ENCODE measurements around the gene NADK2. TPM values are rescaled to one million over a fixed set of nuclear protein-coding genes. Genes with fewer than 3 reads are reported as not detected.

The NADK2 gene
- total RNA-seq, 2 experiments from 2014 or later = 10.3 to 12.4 TPM

DNA sequence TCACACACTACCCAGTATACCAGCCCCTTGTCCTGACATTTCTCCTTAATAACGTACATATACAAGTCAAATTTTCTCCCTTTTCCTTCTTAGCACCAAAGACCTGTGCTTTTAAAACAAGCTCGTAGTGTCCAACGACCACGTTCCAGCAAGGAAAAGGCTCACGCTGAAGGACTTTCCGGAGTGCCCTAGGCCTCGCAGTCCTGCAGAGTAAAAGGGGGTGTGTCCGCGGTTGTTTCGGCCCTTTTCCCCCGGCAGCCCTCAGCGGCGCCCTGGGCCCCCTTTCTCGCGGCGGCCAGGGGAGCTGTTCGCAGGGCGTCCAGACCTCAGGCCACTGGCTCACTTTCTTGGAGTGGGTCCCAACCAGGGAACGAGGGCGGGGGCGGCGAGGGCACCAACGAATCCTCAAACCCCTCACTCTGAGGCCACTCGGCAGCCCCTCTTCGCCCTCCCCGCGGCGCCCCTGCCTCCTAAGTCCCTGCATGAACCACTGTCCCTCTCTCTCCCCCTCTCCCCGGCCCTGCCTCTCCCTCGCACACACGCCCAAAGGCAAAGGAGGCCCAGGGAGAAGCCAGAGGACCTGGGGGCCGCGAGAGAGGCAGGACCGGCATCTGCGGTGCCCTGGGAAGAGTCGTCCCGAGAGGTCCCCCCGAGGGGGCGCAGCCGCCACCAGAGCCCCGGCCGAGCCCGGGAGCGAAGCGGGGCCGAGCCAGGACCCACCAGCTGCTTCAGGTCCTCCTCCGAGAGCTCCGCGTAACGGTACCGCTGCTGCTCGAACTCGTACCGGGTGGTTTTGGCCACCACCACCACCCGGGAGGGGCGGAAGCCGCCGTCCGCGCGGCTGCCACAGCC lies 720 bp downstream of the NADK2 start:
- Mint-ChIP-seq H3K27me3 (peaks cover 2% of the 10 kb centered on the region), H3K4me1 (peaks cover 39% of the 10 kb centered on the region), H3K27ac (peak overlapping the region; percentile 84), H3K9me3 (no peaks in the 10 kb centered on the region), H3K4me3 (peak overlapping the region; percentile 77), H3K36me3 (ENCODE audit: low read depth) (peaks cover 1% of the 10 kb centered on the region)
- POLR2A ChIA-PET = interaction anchor here (0.8 to 1.2 kb wide), 2 partner anchors 89 to 90 kb away, joined by 3 read pairs; partner anchors contain the start of genes LMBRD2 and SKP2
- CTCF ChIA-PET = interaction anchor here (0.7 to 2.8 kb wide), 15 partner anchors 10 to 177 kb away, joined by 3 to 14 read pairs (median 5); no protein-coding TSS in a partner anchor
- peak; percentile 27 for DNase-seq

DNA sequence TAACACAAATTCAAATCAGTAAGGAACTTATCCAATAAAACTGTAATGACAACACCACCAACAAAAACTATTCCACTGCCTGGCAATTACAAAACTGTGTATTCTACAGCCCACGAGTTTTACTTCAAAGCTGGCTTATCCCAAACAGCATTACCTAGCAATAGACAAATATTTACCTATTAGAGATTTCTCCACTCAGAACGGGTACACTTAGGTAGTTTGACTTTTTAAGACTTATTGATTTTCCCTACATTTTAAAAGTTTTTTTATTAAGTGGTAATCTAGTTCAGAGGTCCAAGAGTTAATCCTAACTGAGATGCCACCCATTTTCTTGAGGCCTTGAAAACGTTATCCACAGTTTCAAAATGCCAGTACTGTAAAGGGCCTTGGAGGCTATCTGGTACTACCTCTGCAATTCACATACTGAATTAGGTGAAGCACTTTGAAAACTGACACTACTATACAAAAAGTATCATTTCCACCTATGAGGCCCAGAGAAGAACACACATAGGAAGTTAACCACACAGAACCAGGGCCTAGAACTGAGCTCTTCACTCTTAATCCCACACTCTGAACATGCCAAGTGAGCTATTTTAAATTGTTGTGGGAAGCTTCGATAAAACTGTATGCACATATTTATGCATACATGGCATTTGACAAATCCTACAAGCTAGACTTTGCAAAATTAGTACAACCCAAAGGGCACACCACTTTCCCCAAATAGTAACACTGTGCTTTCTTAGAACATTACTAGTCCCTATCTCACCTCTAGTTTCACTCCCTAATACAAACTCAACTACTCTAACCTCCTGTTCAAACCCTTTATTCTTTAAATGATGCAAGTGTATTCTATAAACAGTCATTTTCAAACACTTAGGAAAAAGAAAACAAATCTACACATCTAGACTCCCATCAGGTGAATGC lies 2.1 kb downstream of the NADK2 start:
- Mint-ChIP-seq H3K4me3 (peak overlapping the region; percentile 77), H3K4me1 (peaks cover 39% of the 10 kb centered on the region), H3K27ac (peak overlapping the region; percentile 84)

DNA sequence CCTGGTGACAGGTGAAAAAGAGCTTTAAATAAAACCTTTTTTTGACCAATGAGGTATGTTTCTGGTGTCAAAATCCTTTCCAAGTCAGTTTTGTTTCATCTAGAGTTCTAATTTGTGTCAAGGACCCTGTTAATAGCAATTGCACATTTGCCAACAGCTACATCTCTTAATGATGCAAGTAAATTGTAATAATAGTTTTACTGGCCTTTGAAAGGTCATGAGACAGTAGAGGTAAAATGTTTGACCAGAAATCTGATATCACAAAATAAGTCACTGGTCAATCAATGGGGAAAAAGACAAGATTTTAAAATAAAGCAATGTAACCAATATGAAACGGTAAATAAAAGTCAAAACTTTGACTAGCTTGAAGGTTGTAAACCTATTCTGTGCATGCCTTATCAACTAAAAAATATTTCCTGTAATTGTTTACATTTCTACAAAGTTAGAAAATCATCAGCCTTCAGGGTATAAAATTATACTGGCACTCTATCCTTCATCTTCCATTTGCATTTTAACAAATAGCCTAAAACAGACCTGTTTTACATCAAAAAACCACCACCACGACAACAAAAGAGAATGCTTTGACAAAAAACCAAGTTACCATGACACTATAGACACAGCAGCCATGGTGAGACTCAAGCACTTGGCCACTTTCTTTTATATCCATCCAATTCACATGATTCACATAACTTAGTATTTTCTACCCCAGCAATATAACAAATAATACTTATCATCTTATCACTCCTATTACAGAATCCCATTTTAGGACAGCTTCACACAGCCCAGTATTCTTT lies 3.0 kb downstream of the NADK2 start:
- no peak overlapping the region for H3K27ac Mint-ChIP-seq
- ChIA-PET CTCF (interaction anchor here (1.1 kb wide), 1 partner anchor 80 kb away, joined by 3 read pairs; no protein-coding TSS in a partner anchor), POLR2A (no interaction called here)
- H3K36me3 Mint-ChIP-seq (ENCODE audit: low read depth) = peaks cover 1% of the 10 kb centered on the region
- no peak overlapping the region for H3K4me3 Mint-ChIP-seq
- H3K27me3 Mint-ChIP-seq = no peaks in the 10 kb centered on the region
- peaks cover 35% of the 10 kb centered on the region for H3K4me1 Mint-ChIP-seq
- DNase-seq = no peak
- H3K9me3 Mint-ChIP-seq = no peaks in the 10 kb centered on the region

More for the DNA sequence above, 2.1 kb downstream of the NADK2 start:
- no peak for DNase-seq
- ChIA-PET POLR2A (no interaction called here), CTCF (interaction anchor here (1.1 kb wide), 1 partner anchor 81 kb away, joined by 3 read pairs; no protein-coding TSS in a partner anchor)
- Mint-ChIP-seq H3K27me3 (peaks cover under 1% of the 10 kb centered on the region), H3K36me3 (ENCODE audit: low read depth) (peaks cover 1% of the 10 kb centered on the region), H3K9me3 (no peaks in the 10 kb centered on the region)

DNA sequence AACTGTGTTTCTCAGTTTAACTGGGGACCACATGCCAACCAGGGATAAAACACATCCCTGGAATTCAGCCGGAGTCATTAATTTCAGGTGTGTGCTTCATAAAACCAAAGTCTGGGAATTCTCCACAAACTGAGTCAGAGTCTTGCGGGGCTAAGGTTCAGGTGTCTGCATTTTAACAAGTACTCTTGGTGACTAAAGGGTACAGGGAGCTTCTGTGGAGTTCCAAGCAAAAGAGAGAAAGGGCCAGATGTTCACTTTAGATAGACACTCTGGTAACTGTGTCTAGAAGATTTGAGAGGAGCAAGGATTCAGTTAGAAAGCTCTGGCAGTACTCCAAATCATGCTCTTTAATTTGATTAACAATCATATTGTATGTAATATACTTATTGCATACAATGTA lies 4.0 kb downstream of the NADK2 start:
- no peak overlapping the region for H3K4me3 Mint-ChIP-seq
- POLR2A ChIA-PET = no interaction called here
- no peak for DNase-seq
- H3K27ac Mint-ChIP-seq = no peak overlapping the region
- no peaks in the 10 kb centered on the region for H3K9me3 Mint-ChIP-seq
- CTCF ChIA-PET = no interaction called here
- H3K4me1 Mint-ChIP-seq = peaks cover 26% of the 10 kb centered on the region
- peaks cover 1% of the 10 kb centered on the region for H3K36me3 Mint-ChIP-seq (ENCODE audit: low read depth)
- no peaks in the 10 kb centered on the region for H3K27me3 Mint-ChIP-seq

DNA sequence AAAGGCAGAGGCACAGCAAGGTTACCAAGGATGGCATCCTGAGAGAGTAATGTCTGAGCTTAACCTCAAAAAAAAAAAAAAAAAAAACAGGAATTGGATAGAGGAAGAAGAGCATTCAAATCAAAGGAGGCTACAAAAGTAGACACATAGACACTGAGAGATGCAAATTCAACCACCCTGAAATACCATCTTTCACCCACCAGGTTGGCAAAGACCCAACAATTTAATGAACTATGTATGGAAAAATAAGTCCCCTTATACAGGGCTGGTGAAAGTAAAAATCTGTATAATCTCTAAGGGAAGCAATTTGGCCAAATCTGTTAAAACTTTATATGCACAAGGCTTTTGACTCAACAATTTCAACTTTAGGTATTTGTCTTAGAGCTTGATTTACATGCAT lies 4.9 kb downstream of the NADK2 start:
- no peak overlapping the region for H3K27ac Mint-ChIP-seq
- no peaks in the 10 kb centered on the region for H3K9me3 Mint-ChIP-seq
- no peak overlapping the region for H3K4me3 Mint-ChIP-seq
- DNase-seq = no peak
- H3K27me3 Mint-ChIP-seq = no peaks in the 10 kb centered on the region
- peaks cover 1% of the 10 kb centered on the region for H3K36me3 Mint-ChIP-seq (ENCODE audit: low read depth)
- ChIA-PET POLR2A (no interaction called here), CTCF (no interaction called here)
- H3K4me1 Mint-ChIP-seq = peaks cover 19% of the 10 kb centered on the region

DNA sequence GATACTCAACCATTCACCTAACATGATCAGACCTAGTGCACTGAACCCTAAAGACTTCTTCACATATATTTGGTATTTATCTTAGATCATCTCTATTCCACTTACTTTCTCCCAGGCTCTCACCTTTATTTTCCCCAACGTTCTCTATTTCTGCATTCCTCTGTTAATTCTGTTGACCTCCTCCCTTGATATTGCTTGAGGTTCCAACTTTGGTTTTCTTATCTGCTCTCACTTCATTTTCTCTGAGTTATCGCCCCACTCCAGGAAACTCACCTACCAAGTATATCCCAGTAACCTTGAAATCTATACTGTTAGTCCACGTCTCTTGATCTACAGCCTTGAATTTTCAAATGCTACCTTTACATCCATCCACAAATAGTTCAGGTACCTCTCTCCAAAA lies 9.2 kb downstream of the NADK2 start:
- ChIA-PET POLR2A (no interaction called here), CTCF (interaction anchor here (1.2 kb wide), 1 partner anchor 12 kb away, joined by 3 read pairs; no protein-coding TSS in a partner anchor)
- no peak for DNase-seq
- no peak overlapping the region for H3K4me3 Mint-ChIP-seq
- H3K9me3 Mint-ChIP-seq = no peaks in the 10 kb centered on the region
- H3K27ac Mint-ChIP-seq = no peak overlapping the region
- peaks cover 1% of the 10 kb centered on the region for H3K36me3 Mint-ChIP-seq (ENCODE audit: low read depth)
- H3K27me3 Mint-ChIP-seq = no peaks in the 10 kb centered on the region
- no peaks in the 10 kb centered on the region for H3K4me1 Mint-ChIP-seq

DNA sequence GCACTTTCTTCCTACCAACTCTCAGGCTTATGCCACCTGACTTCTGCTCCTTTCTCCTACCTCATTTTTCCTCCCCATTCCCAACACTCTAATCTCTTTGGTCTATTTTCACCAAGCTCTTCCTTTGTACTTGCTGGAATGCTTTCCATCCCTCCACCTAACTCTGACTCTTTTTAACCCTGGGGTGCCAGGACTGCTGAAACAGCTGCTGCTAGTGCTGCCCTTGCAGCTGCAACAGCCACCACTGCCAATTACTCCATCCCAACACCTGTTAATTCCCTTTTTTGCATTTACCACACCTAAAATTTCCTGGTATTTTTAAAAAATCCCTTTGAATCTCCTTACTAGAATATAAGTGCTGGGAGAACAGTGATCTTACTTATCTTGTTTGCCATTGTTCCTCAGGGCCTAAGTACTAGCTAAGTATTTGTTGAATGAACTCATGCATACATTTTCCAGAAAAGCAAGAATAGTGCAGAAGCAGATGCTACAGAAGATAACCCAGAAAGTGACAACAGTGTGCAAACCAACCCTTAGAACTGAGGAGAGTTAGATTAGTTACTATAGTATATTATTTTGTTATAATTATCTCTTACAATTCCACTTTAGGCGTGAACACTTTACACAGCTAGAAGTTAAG lies 11.5 kb downstream of the NADK2 start:
- CTCF ChIA-PET = interaction anchor here (0.8 to 1.8 kb wide), 4 partner anchors 9 to 151 kb away, joined by 3 to 6 read pairs (median 4); partner anchors contain the start of gene NADK2
- H3K27me3 Mint-ChIP-seq = no peaks in the 10 kb centered on the region
- no peaks in the 10 kb centered on the region for H3K4me1 Mint-ChIP-seq
- peaks cover 3% of the 10 kb centered on the region for H3K36me3 Mint-ChIP-seq (ENCODE audit: low read depth)
- H3K27ac Mint-ChIP-seq = no peak overlapping the region
- POLR2A ChIA-PET = no interaction called here
- no peaks in the 10 kb centered on the region for H3K9me3 Mint-ChIP-seq
- no peak overlapping the region for H3K4me3 Mint-ChIP-seq
- no peak for DNase-seq

DNA sequence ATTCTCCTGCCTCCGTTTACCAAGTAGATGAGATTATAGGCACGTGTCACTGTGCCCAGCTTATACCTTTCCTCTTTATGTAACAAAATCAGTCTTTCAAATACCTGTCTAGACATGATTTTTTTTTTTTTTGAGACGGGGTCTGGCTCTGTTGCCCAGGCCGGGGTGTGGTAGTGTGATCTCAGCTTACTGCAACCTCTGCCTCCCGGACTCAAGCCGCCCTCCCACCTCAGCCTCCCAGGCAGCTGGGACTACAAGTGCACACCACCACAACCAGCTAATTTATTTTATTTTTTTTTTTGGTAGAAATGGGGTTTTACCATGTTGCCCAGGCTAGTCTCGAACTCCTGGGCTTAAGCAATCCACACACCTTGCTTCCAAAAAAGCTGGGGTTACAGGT lies 13.2 kb downstream of the NADK2 start:
- H3K27me3 Mint-ChIP-seq = no peaks in the 10 kb centered on the region
- POLR2A ChIA-PET = no interaction called here
- no peak overlapping the region for H3K4me3 Mint-ChIP-seq
- peaks cover 7% of the 10 kb centered on the region for H3K36me3 Mint-ChIP-seq (ENCODE audit: low read depth)
- H3K9me3 Mint-ChIP-seq = no peaks in the 10 kb centered on the region
- CTCF ChIA-PET = interaction anchor here (0.6 kb wide), 1 partner anchor 164 kb away, joined by 3 read pairs; no protein-coding TSS in a partner anchor
- no peak for DNase-seq
- no peak overlapping the region for H3K27ac Mint-ChIP-seq
- H3K4me1 Mint-ChIP-seq = no peaks in the 10 kb centered on the region

DNA sequence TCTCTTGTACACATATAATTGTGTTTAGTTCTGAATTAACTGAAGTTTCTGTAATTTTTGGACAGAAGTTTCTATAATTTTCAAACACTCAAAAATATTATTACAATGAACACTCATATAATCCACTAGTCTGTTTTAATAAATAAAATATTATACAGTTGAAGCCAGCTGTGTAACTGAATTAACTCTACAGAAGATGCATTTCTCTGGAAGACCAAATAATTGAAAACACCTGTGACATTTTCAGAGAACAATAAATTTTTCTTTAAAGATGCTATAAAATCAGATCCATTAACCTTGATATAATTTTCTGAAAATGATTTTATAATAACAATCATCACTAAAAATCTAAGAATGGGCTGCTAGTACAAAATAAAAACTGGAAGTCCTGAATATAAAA lies 14.7 kb downstream of the NADK2 start:
- no peak overlapping the region for H3K4me3 Mint-ChIP-seq
- CTCF ChIA-PET = interaction anchor here (0.6 to 1.6 kb wide), 3 partner anchors 14 to 1887 kb away, joined by 3 to 5 read pairs (median 4); partner anchors contain the start of gene NADK2
- H3K36me3 Mint-ChIP-seq (ENCODE audit: low read depth) = peaks cover 7% of the 10 kb centered on the region
- no peaks in the 10 kb centered on the region for H3K4me1 Mint-ChIP-seq
- POLR2A ChIA-PET = no interaction called here
- no peaks in the 10 kb centered on the region for H3K9me3 Mint-ChIP-seq
- no peaks in the 10 kb centered on the region for H3K27me3 Mint-ChIP-seq
- no peak for DNase-seq
- no peak overlapping the region for H3K27ac Mint-ChIP-seq

DNA sequence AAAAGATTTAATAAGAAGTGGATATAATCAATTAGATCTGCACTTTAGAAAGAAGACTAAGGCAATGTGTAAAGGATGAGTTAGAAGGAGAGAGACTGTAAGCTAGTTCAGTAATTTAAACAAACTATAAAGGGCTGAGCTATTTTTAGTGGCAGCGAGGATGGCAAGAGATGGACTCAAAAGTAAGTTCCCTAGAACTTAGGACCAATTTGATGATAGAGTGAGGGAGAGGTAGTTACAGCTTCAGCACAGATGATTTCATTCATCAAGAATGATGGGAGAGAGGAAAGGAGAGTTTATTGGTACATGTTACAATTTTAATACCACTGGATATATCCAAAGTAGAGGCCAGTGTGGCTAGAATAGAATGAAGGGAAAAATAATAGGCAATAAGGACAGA lies 19.1 kb downstream of the NADK2 start:
- Mint-ChIP-seq H3K9me3 (no peaks in the 10 kb centered on the region), H3K4me3 (no peak overlapping the region), H3K36me3 (ENCODE audit: low read depth) (peaks cover 20% of the 10 kb centered on the region), H3K27me3 (no peaks in the 10 kb centered on the region), H3K4me1 (no peaks in the 10 kb centered on the region), H3K27ac (no peak overlapping the region)
- ChIA-PET POLR2A (no interaction called here), CTCF (no interaction called here)
- DNase-seq = no peak

DNA sequence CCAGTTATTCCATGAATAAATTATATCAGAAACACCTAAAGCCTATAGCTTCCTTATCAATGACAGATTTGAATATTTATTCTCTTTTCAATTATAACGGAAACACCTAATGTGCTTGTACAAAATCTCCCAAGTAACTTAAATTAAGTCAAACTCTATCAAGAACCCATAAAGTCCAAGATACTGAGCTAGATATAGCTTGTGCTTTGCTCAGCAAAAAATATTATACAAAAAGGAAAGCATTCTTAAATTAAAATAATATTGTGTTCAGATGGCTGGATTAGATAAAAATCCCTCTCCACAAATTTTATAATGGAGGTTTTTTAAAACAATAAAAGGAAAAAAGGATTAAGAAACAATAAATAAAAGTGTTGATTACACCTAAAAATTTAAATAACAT lies 23.7 kb downstream of the NADK2 start:
- DNase-seq = no peak
- Mint-ChIP-seq H3K36me3 (ENCODE audit: low read depth) (peaks cover 18% of the 10 kb centered on the region), H3K27ac (no peak overlapping the region), H3K4me3 (no peak overlapping the region), H3K4me1 (no peaks in the 10 kb centered on the region), H3K9me3 (no peaks in the 10 kb centered on the region), H3K27me3 (no peaks in the 10 kb centered on the region)
- CTCF ChIA-PET = interaction anchor here (1.2 to 1.5 kb wide), 2 partner anchors 10 to 24 kb away, joined by 3 to 4 read pairs; partner anchors contain the start of gene NADK2
- POLR2A ChIA-PET = no interaction called here

DNA sequence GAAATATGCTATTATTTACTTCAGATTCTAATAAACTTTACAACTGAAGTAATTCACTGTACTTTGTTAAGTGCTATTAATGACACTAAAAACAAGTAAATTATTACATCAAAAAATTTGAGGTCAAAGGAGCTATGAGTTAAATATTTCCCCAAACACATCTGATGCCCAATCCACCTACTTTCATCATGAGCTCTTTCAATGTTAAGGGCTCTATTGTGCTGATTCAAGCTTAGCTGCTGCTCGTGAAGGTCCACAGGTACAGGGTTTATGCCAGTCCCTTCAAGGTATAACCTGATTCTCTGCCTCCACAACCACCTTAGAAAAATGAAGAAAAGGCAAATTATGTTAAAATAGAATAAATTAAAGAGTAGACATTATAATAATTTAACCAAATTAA lies 24.2 kb downstream of the NADK2 start:
- Mint-ChIP-seq H3K4me1 (no peaks in the 10 kb centered on the region), H3K36me3 (ENCODE audit: low read depth) (peaks cover 22% of the 10 kb centered on the region), H3K9me3 (no peaks in the 10 kb centered on the region), H3K27me3 (no peaks in the 10 kb centered on the region), H3K4me3 (no peak overlapping the region), H3K27ac (no peak overlapping the region)
- POLR2A ChIA-PET = no interaction called here
- DNase-seq = no peak
- CTCF ChIA-PET = interaction anchor here (1.3 to 1.5 kb wide), 2 partner anchors 10 to 24 kb away, joined by 4 to 9 read pairs; partner anchors contain the start of gene NADK2

Data from activated CD4-positive, alpha-beta T cell treated with anti-CD3 and anti-CD28 coated beads, Interleukin-2, amount 10 ng/mL, durations not matched to agents 7 days and 5 days (primary cell).